PFSK-1 (cell line): ENCODE results near the gene NECTIN4.

ENCODE experiments used
- POLR2AphosphoS5 ChIP-seq: IDR thresholded peaks from 2 replicates; pipeline ENCODE4 v1.6.1; 2012; ENCODE audit warnings: low read depth, mild to moderate bottlenecking, control low read depth, low read length, moderate library complexity
- SIN3A ChIP-seq: IDR thresholded peaks from 2 replicates; pipeline ENCODE4 v1.6.1; 2012; ENCODE audit warnings: mild to moderate bottlenecking, low read length, moderate library complexity, borderline replicate concordance; ENCODE audit not compliant: insufficient read depth
- TAF1 ChIP-seq: IDR thresholded peaks from 2 replicates; pipeline ENCODE4 v1.6.1; 2012; ENCODE audit warnings: low read length, control low read depth, borderline replicate concordance; ENCODE audit not compliant: insufficient read depth

DNA sequence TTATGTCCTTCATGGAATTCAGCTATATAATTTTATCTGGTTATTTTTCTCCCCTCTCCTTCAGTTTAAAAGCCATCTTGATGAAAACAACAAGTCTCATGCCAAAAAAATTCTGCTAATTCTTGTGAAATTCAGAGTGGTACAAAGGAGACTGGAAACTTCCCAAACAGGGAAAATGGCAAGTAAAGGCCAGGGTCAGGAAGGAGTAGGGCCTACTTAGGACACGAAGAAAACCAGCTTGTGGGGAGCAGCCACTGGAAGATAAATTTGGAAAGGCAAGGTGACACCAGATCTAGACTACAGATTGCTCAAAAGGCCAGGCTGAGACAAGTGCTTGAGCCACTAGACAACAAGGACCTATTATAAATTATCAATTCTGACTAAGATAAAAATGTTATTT is 56.9 kb downstream of the NECTIN4 start:
- TF ChIP-seq POLR2AphosphoS5, result no peak
- TF ChIP-seq SIN3A, result no peak
- TF ChIP-seq TAF1, result no peak
